ENCODE measurements around the gene PLXNB2.
A peak's percentile ranks its signal among the peaks of the same experiment; 100 is the strongest.
"Not testable (repeated sequence)": the region's sequence is repeated elsewhere in the genome, so short reads cannot be mapped to it uniquely, and the experiment has no call there.

Gene PLXNB2

GRCh38 chr22:50278956-50279619, 28.4 kb downstream of the PLXNB2 start:
- no peak for DNase-seq

- DNase-seq: no peak
Measured at GRCh38 chr22:50278461-50278860, 29.0 kb downstream of the PLXNB2 start.

GRCh38 chr22:50277761-50278160, 29.7 kb downstream of the PLXNB2 start:
- DNase-seq: no peak

- DNase-seq: no peak
Measured at GRCh38 chr22:50276143-50276542, 31.3 kb downstream of the PLXNB2 start.

- DNase-seq: no peak
Measured at GRCh38 chr22:50275181-50276055, 32.0 kb downstream of the PLXNB2 start.

- no peak for DNase-seq
Measured at GRCh38 chr22:50274771-50275170, 32.7 kb downstream of the PLXNB2 start.

GRCh38 chr22:50274311-50274710, 33.1 kb downstream of the PLXNB2 start:
- DNase-seq: peak in 1 of 2 experiments; percentile 33

- DNase-seq: not testable (repeated sequence)
Measured at GRCh38 chr22:50273781-50274180, 33.7 kb downstream of the PLXNB2 start.

- not testable (repeated sequence) for DNase-seq
Measured at GRCh38 chr22:50273352-50273751, 34.1 kb downstream of the PLXNB2 start.

- DNase-seq: no peak
Measured at GRCh38 chr22:50272044-50272802, 35.2 kb downstream of the PLXNB2 start.

- peak; percentile 28 to 36 for DNase-seq
Measured at GRCh38 chr22:50271519-50271970, 35.9 kb downstream of the PLXNB2 start.

GRCh38 chr22:50270666-50271394, 36.6 kb downstream of the PLXNB2 start:
- peak; percentile 61 to 62 for DNase-seq

GRCh38 chr22:50269970-50270665, 37.3 kb downstream of the PLXNB2 start, which contains the start of gene MAPK11:
TSS of gene MAPK11 (minus strand) at chr22:50270380. CDS start at chr22:50270292, 88 bp downstream.
- DNase-seq: peak; percentile 60 to 67

- DNase-seq: no peak
Measured at GRCh38 chr22:50269573-50269969, 37.9 kb downstream of the PLXNB2 start.

- no peak for DNase-seq
Measured at GRCh38 chr22:50268655-50269113, 38.8 kb downstream of the PLXNB2 start.

GRCh38 chr22:50267591-50268390, 39.7 kb downstream of the PLXNB2 start:
- DNase-seq: peak; percentile 50 to 55

- no peak for DNase-seq
Measured at GRCh38 chr22:50266994-50267393, 40.5 kb downstream of the PLXNB2 start.

GRCh38 chr22:50264946-50265669, 42.3 kb downstream of the PLXNB2 start:
- no peak for DNase-seq

- no peak for DNase-seq
Measured at GRCh38 chr22:50264104-50264745, 43.2 kb downstream of the PLXNB2 start.

Measured in activated CD4-positive, alpha-beta T cell treated with anti-CD3 and anti-CD28 coated beads, Interleukin-2, amount 50 U/mL, for 4 hours (primary cell).